ENCODE results near the gene FUZ.
A peak's percentile ranks its signal among the peaks of the same experiment; 100 is the strongest.

FUZ gene

GRCh38 chr19:49779731-49780555 lies 33.1 kb downstream of the FUZ start:
- Histone ChIP-seq H3K27me3 (ENCODE audit: control insufficient read depth in 3 of 3, insufficient read depth in 3 of 3, low read depth in 1 of 3, low read length in 3 of 3) (no peaks in the 10 kb centered on the region), H2BK5ac (ENCODE audit: low read length) (no peak overlapping the region), H3K4me2 (ENCODE audit: insufficient read depth, low read length, poor library complexity, severe bottlenecking) (no peak overlapping the region), H2BK12ac (ENCODE audit: low read length) (no peak overlapping the region), H3K9me3 (replicated peaks in 1 of 2; ENCODE audit: control insufficient read depth in 2 of 2, insufficient read depth in 1 of 2, low read depth in 1 of 2, low read length in 2 of 2) (no peaks in the 10 kb centered on the region), H2AK5ac (ENCODE audit: low read depth, low read length) (no peak overlapping the region), H3K4ac (ENCODE audit: low read length) (no peak overlapping the region), H3K18ac (ENCODE audit: low read length) (no peak overlapping the region), H2BK120ac (ENCODE audit: low read depth, low read length) (no peak overlapping the region), H3K79me1 (ENCODE audit: low read depth, low read length) (peaks cover 5% of the 10 kb centered on the region), H3K14ac (ENCODE audit: low read length) (no peak overlapping the region), H3K27ac (replicated peaks; ENCODE audit: low read length) (no peak overlapping the region), H4K8ac (ENCODE audit: low read depth, low read length) (no peak overlapping the region), H3K23ac (ENCODE audit: low read depth, low read length, poor library complexity) (no peak overlapping the region), H2BK15ac (ENCODE audit: low read length) (no peak overlapping the region), H3K36me3 (replicated peaks in 1 of 2; ENCODE audit: control insufficient read depth in 2 of 2, insufficient read depth in 2 of 2, low read length in 2 of 2) (peaks cover 17 to 46% of the 10 kb centered on the region in 2 donors), H3K4me3 (ENCODE audit: low read length in 2 of 2) (no peak overlapping the region), H3K9ac (ENCODE audit: low read depth, low read length, poor library complexity) (no peak overlapping the region), H3K4me1 (ENCODE audit: control insufficient read depth in 2 of 2, insufficient read depth in 1 of 2, low read depth in 1 of 2, low read length in 2 of 2) (no peaks in the 10 kb centered on the region), H4K91ac (ENCODE audit: low read depth, low read length, poor library complexity) (no peak overlapping the region), H2AFZ (ENCODE audit: low read length) (no peak overlapping the region)
- no CpG with 5 or more reads among the region's 11 CpGs for WGBS, 2 donors (ENCODE audit: extremely low coverage in 2 of 2, insufficient read length in 2 of 2, insufficient replicate concordance in 1 of 2)
- no peak for DNase-seq (ENCODE audit: low spot score)

GRCh38 chr19:49776371-49776764 lies 36.7 kb downstream of the FUZ start:
- no peak overlapping the region for H4K8ac ChIP-seq (ENCODE audit: low read depth, low read length)
- no peak overlapping the region for H3K4me3 ChIP-seq (ENCODE audit: low read length in 2 of 2)
- no peak overlapping the region for H3K9ac ChIP-seq (ENCODE audit: low read depth, low read length, poor library complexity)
- no peak overlapping the region for H2BK12ac ChIP-seq (ENCODE audit: low read length)
- no peak overlapping the region for H2BK15ac ChIP-seq (ENCODE audit: low read length)
- WGBS, 2 donors (ENCODE audit: extremely low coverage in 2 of 2, insufficient read length in 2 of 2, insufficient replicate concordance in 1 of 2) = no CpG with 5 or more reads among the region's 6 CpGs
- H2BK5ac ChIP-seq (ENCODE audit: low read length) = peak overlapping the region; percentile 11
- no peak overlapping the region for H4K91ac ChIP-seq (ENCODE audit: low read depth, low read length, poor library complexity)
- H3K36me3 ChIP-seq (replicated peaks in 1 of 2; ENCODE audit: control insufficient read depth in 2 of 2, insufficient read depth in 2 of 2, low read length in 2 of 2) = peaks cover 4 to 31% of the 10 kb centered on the region in 2 donors
- no peak overlapping the region for H2AK5ac ChIP-seq (ENCODE audit: low read depth, low read length)
- H3K27ac ChIP-seq (replicated peaks; ENCODE audit: low read length) = no peak overlapping the region
- H3K79me1 ChIP-seq (ENCODE audit: low read depth, low read length) = peaks cover 14% of the 10 kb centered on the region
- DNase-seq (ENCODE audit: low spot score) = no peak
- no peaks in the 10 kb centered on the region for H3K4me1 ChIP-seq (ENCODE audit: control insufficient read depth in 2 of 2, insufficient read depth in 1 of 2, low read depth in 1 of 2, low read length in 2 of 2)
- H3K14ac ChIP-seq (ENCODE audit: low read length) = no peak overlapping the region
- H3K18ac ChIP-seq (ENCODE audit: low read length) = no peak overlapping the region
- no peaks in the 10 kb centered on the region for H3K9me3 ChIP-seq (replicated peaks in 1 of 2; ENCODE audit: control insufficient read depth in 2 of 2, insufficient read depth in 1 of 2, low read depth in 1 of 2, low read length in 2 of 2)
- no peak overlapping the region for H3K4me2 ChIP-seq (ENCODE audit: insufficient read depth, low read length, poor library complexity, severe bottlenecking)
- peak overlapping the region; percentile 22 for H3K23ac ChIP-seq (ENCODE audit: low read depth, low read length, poor library complexity)
- no peak overlapping the region for H2AFZ ChIP-seq (ENCODE audit: low read length)
- H3K27me3 ChIP-seq (ENCODE audit: control insufficient read depth in 3 of 3, insufficient read depth in 3 of 3, low read depth in 1 of 3, low read length in 3 of 3) = no peaks in the 10 kb centered on the region
- H3K4ac ChIP-seq (ENCODE audit: low read length) = no peak overlapping the region
- H2BK120ac ChIP-seq (ENCODE audit: low read depth, low read length) = no peak overlapping the region

GRCh38 chr19:49775742-49776370 lies 37.2 kb downstream of the FUZ start:
- Histone ChIP-seq H3K27me3 (ENCODE audit: control insufficient read depth in 3 of 3, insufficient read depth in 3 of 3, low read depth in 1 of 3, low read length in 3 of 3) (no peaks in the 10 kb centered on the region), H3K23ac (ENCODE audit: low read depth, low read length, poor library complexity) (peak overlapping the region; percentile 22), H3K27ac (replicated peaks; ENCODE audit: low read length) (no peak overlapping the region), H2AFZ (ENCODE audit: low read length) (no peak overlapping the region), H2AK5ac (ENCODE audit: low read depth, low read length) (no peak overlapping the region), H2BK12ac (ENCODE audit: low read length) (no peak overlapping the region), H2BK120ac (ENCODE audit: low read depth, low read length) (no peak overlapping the region), H4K8ac (ENCODE audit: low read depth, low read length) (no peak overlapping the region), H3K14ac (ENCODE audit: low read length) (no peak overlapping the region), H3K4me1 (ENCODE audit: control insufficient read depth in 2 of 2, insufficient read depth in 1 of 2, low read depth in 1 of 2, low read length in 2 of 2) (no peaks in the 10 kb centered on the region), H3K9ac (ENCODE audit: low read depth, low read length, poor library complexity) (peak overlapping the region; percentile 7), H3K4me2 (ENCODE audit: insufficient read depth, low read length, poor library complexity, severe bottlenecking) (no peak overlapping the region), H3K36me3 (replicated peaks in 1 of 2; ENCODE audit: control insufficient read depth in 2 of 2, insufficient read depth in 2 of 2, low read length in 2 of 2) (peaks cover 4 to 30% of the 10 kb centered on the region in 2 donors), H3K9me3 (replicated peaks in 1 of 2; ENCODE audit: control insufficient read depth in 2 of 2, insufficient read depth in 1 of 2, low read depth in 1 of 2, low read length in 2 of 2) (no peaks in the 10 kb centered on the region), H3K4ac (ENCODE audit: low read length) (no peak overlapping the region), H2BK15ac (ENCODE audit: low read length) (no peak overlapping the region), H2BK5ac (ENCODE audit: low read length) (peak overlapping the region; percentile 11), H3K4me3 (ENCODE audit: low read length in 2 of 2) (no peak overlapping the region), H3K18ac (ENCODE audit: low read length) (no peak overlapping the region), H4K91ac (ENCODE audit: low read depth, low read length, poor library complexity) (no peak overlapping the region), H3K79me1 (ENCODE audit: low read depth, low read length) (peaks cover 14% of the 10 kb centered on the region)
- DNase-seq (ENCODE audit: low spot score) = no peak
- WGBS, 2 donors (ENCODE audit: extremely low coverage in 2 of 2, insufficient read length in 2 of 2, insufficient replicate concordance in 1 of 2) = no CpG with 5 or more reads among the region's 20 CpGs

DNA sequence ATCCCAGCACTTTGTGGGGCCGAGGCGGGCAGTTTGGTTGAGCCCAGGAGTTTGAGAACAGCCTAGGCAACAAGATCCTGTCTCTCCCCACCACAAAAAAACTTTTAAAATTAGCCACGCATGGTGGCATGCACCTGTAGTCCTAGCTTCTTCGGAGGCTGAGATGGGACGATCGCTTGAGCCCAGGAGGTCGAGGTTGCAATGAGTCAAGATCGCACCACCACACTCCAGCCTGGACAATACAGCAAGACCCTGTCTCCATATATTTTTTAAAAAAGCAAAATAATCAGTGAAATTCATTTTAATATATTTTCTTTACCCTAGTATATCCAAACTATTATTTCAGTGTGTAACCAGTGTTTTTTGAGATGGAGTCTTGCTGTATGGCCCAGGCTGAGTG lies 38.1 kb downstream of the FUZ start:
- H2AFZ ChIP-seq (ENCODE audit: low read length) = no peak overlapping the region
- H3K9me3 ChIP-seq (replicated peaks in 1 of 2; ENCODE audit: control insufficient read depth in 2 of 2, insufficient read depth in 1 of 2, low read depth in 1 of 2, low read length in 2 of 2) = no peaks in the 10 kb centered on the region
- H2BK15ac ChIP-seq (ENCODE audit: low read length) = no peak overlapping the region
- peaks cover 17% of the 10 kb centered on the region for H3K79me1 ChIP-seq (ENCODE audit: low read depth, low read length)
- no peak overlapping the region for H2BK120ac ChIP-seq (ENCODE audit: low read depth, low read length)
- H3K4me3 ChIP-seq (ENCODE audit: low read length in 2 of 2) = no peak overlapping the region
- H3K23ac ChIP-seq (ENCODE audit: low read depth, low read length, poor library complexity) = no peak overlapping the region
- H3K9ac ChIP-seq (ENCODE audit: low read depth, low read length, poor library complexity) = no peak overlapping the region
- no peaks in the 10 kb centered on the region for H3K27me3 ChIP-seq (ENCODE audit: control insufficient read depth in 3 of 3, insufficient read depth in 3 of 3, low read depth in 1 of 3, low read length in 3 of 3)
- no peak overlapping the region for H2BK5ac ChIP-seq (ENCODE audit: low read length)
- H3K27ac ChIP-seq (replicated peaks; ENCODE audit: low read length) = no peak overlapping the region
- H3K4ac ChIP-seq (ENCODE audit: low read length) = no peak overlapping the region
- no peak overlapping the region for H3K4me2 ChIP-seq (ENCODE audit: insufficient read depth, low read length, poor library complexity, severe bottlenecking)
- DNase-seq (ENCODE audit: low spot score) = no peak
- no peak overlapping the region for H2AK5ac ChIP-seq (ENCODE audit: low read depth, low read length)
- no peaks in the 10 kb centered on the region for H3K4me1 ChIP-seq (ENCODE audit: control insufficient read depth in 2 of 2, insufficient read depth in 1 of 2, low read depth in 1 of 2, low read length in 2 of 2)
- peaks cover 4 to 36% of the 10 kb centered on the region in 2 donors for H3K36me3 ChIP-seq (replicated peaks in 1 of 2; ENCODE audit: control insufficient read depth in 2 of 2, insufficient read depth in 2 of 2, low read length in 2 of 2)
- H3K14ac ChIP-seq (ENCODE audit: low read length) = no peak overlapping the region
- no peak overlapping the region for H3K18ac ChIP-seq (ENCODE audit: low read length)
- H4K8ac ChIP-seq (ENCODE audit: low read depth, low read length) = no peak overlapping the region
- no peak overlapping the region for H2BK12ac ChIP-seq (ENCODE audit: low read length)
- no peak overlapping the region for H4K91ac ChIP-seq (ENCODE audit: low read depth, low read length, poor library complexity)
- no CpG with 5 or more reads among the region's 8 CpGs for WGBS, 2 donors (ENCODE audit: extremely low coverage in 2 of 2, insufficient read length in 2 of 2, insufficient replicate concordance in 1 of 2)

All from neuronal stem cell (in vitro differentiated cells).